BLaER1 treated with 17β-estradiol and CSF1 and Interleukin-3, amounts not matched to agents 10 nM and 100 nM (cell line): Measurements from ENCODE around the gene ICOS.
"Not testable (repeated sequence)": the region's sequence is repeated elsewhere in the genome, so short reads cannot be mapped to it uniquely, and the experiment has no call there.

Experiments
- H3K27ac ChIP-seq, 11 experiments: shearing (Covaris generic); formaldehyde crosslinking; 2 replicates each; pipeline ENCODE4 v1.8.1; 2022
- H3K27me3 ChIP-seq, 11 experiments: shearing (Covaris generic); formaldehyde crosslinking; 2 replicates each; pipeline ENCODE4 v1.8.1; 2022
- H3K36me3 ChIP-seq, 11 experiments: shearing (Covaris generic); formaldehyde crosslinking; 2 replicates each; pipeline ENCODE4 v1.8.1; 2022
- H3K4me1 ChIP-seq, 10 experiments: shearing (Covaris generic); formaldehyde crosslinking; 2 replicates each; pipeline ENCODE4 v1.8.1; 2022
- H3K4me2 ChIP-seq, 11 experiments: shearing (Covaris generic); formaldehyde crosslinking; 2 replicates each; pipeline ENCODE4 v1.8.1; 2022
- H3K4me3 ChIP-seq, 10 experiments: shearing (Covaris generic); formaldehyde crosslinking; 2 replicates each; pipeline ENCODE4 v1.8.1; 2022
- H3K9ac ChIP-seq, 11 experiments: shearing (Covaris generic); formaldehyde crosslinking; 2 replicates each; pipeline ENCODE4 v1.8.1; 2022
- H3K9me3 ChIP-seq, 11 experiments: shearing (Covaris generic); formaldehyde crosslinking; replicated peaks in 1 of 11; 2 replicates each; pipeline ENCODE4 v1.8.1; 2022
- H4K20me1 ChIP-seq, 11 experiments: shearing (Covaris generic); formaldehyde crosslinking; 2 replicates each; pipeline ENCODE4 v1.8.1; 2022
- Cebpa-rat ChIP-seq, 11 experiments: shearing (Covaris generic); IDR thresholded peaks; 2 replicates each; pipeline ENCODE4 v1.8.1; 2022

Gene ICOS

GRCh38 chr2:203973676-203974075, 37.1 kb downstream of the ICOS start:
- Histone ChIP-seq H3K9ac (no peak overlapping the region), H3K9me3 (no peaks in the 10 kb centered on the region; a peak in 1 of 22 replicates), H3K4me3 (no peak overlapping the region), H3K27ac (no peak overlapping the region), H3K36me3 (no peaks in the 10 kb centered on the region), H3K4me2 (no peak overlapping the region), H3K27me3 (no peaks in the 10 kb centered on the region), H4K20me1 (no peaks in the 10 kb centered on the region), H3K4me1 (no peaks in the 10 kb centered on the region)
- no peak for TF ChIP-seq Cebpa-rat (IDR thresholded peaks at IDR 0.05)

- Histone ChIP-seq H3K4me2 (no peak overlapping the region), H4K20me1 (no peaks in the 10 kb centered on the region), H3K27ac (no peak overlapping the region), H3K4me3 (no peak overlapping the region), H3K4me1 (no peaks in the 10 kb centered on the region), H3K36me3 (no peaks in the 10 kb centered on the region), H3K27me3 (no peaks in the 10 kb centered on the region), H3K9me3 (no peaks in the 10 kb centered on the region; a peak in 1 of 22 replicates), H3K9ac (no peak overlapping the region)
- no peak for TF ChIP-seq Cebpa-rat (IDR thresholded peaks at IDR 0.05)
Observed at GRCh38 chr2:203975912-203976311, 39.3 kb downstream of the ICOS start.

- H3K27ac ChIP-seq = no peak overlapping the region
- no peaks in the 10 kb centered on the region for H4K20me1 ChIP-seq
- H3K9ac ChIP-seq = no peak overlapping the region
- peaks cover 0 to 9% (median 0%) of the 10 kb centered on the region in 10 experiments; a peak in 6 of 20 replicates for H3K4me1 ChIP-seq
- no peak overlapping the region for H3K4me3 ChIP-seq
- H3K27me3 ChIP-seq = no peaks in the 10 kb centered on the region
- no peaks in the 10 kb centered on the region for H3K36me3 ChIP-seq
- peaks cover 0 to 17% (median 0%) of the 10 kb centered on the region in 11 experiments; a peak in 3 of 22 replicates for H3K9me3 ChIP-seq
- H3K4me2 ChIP-seq = no peak overlapping the region
- no peak for TF ChIP-seq Cebpa-rat (IDR thresholded peaks at IDR 0.05)
Observed at GRCh38 chr2:203982276-203982675, 45.7 kb downstream of the ICOS start.

GRCh38 chr2:203983064-203983715, 46.6 kb downstream of the ICOS start:
- no peak overlapping the region for H3K4me2 ChIP-seq
- H4K20me1 ChIP-seq = no peaks in the 10 kb centered on the region
- no peak overlapping the region for H3K27ac ChIP-seq
- H3K36me3 ChIP-seq = no peaks in the 10 kb centered on the region
- no peak overlapping the region for H3K4me3 ChIP-seq
- peaks cover 0 to 23% (median 0%) of the 10 kb centered on the region in 11 experiments; a peak in 3 of 22 replicates for H3K9me3 ChIP-seq
- peaks cover 0 to 18% (median 0%) of the 10 kb centered on the region in 10 experiments; a peak in 6 of 20 replicates for H3K4me1 ChIP-seq
- TF ChIP-seq Cebpa-rat (IDR thresholded peaks at IDR 0.05) = no peak
- no peak overlapping the region for H3K9ac ChIP-seq
- no peaks in the 10 kb centered on the region for H3K27me3 ChIP-seq

- peaks cover 0 to 43% (median 0%) of the 10 kb centered on the region in 11 experiments; a peak in 4 of 22 replicates for H3K9me3 ChIP-seq
- H3K36me3 ChIP-seq, H3K4me2 ChIP-seq, H3K4me3 ChIP-seq, H3K27me3 ChIP-seq, H3K9ac ChIP-seq, H4K20me1 ChIP-seq: not testable (repeated sequence)
- peaks cover 0 to 46% (median 15%) of the 10 kb centered on the region in 10 experiments; a peak in 12 of 20 replicates for H3K4me1 ChIP-seq
- peak overlapping the region in 2 of 11 experiments; percentile 9; a peak in 1 of 22 replicates for H3K27ac ChIP-seq
Observed at GRCh38 chr2:203985978-203986377, 49.4 kb downstream of the ICOS start.

GRCh38 chr2:203987959-203988358, 51.4 kb downstream of the ICOS start:
- TF ChIP-seq Cebpa-rat (IDR thresholded peaks at IDR 0.05) = no peak
- Histone ChIP-seq H3K9ac (peak overlapping the region in 3 of 11 experiments; percentile 77 to 85 (median 84); a peak in 3 of 22 replicates), H4K20me1 (no peaks in the 10 kb centered on the region), H3K4me2 (peak overlapping the region in 3 of 11 experiments; percentile 65 to 69 (median 69); a peak in 5 of 22 replicates), H3K27ac (peak overlapping the region in 5 of 11 experiments; percentile 81 to 98 (median 93); a peak in 7 of 22 replicates), H3K9me3 (peaks cover 0 to 37% (median 0%) of the 10 kb centered on the region in 11 experiments; a peak in 5 of 22 replicates), H3K36me3 (no peaks in the 10 kb centered on the region), H3K4me3 (no peak overlapping the region), H3K27me3 (no peaks in the 10 kb centered on the region), H3K4me1 (peaks cover 0 to 66% (median 17%) of the 10 kb centered on the region in 10 experiments; a peak in 12 of 20 replicates)

- no peaks in the 10 kb centered on the region for H4K20me1 ChIP-seq
- H3K27ac ChIP-seq = peak overlapping the region in 8 of 11 experiments; percentile 8 to 98 (median 86); a peak in 14 of 22 replicates
- peaks cover 0 to 73% (median 18%) of the 10 kb centered on the region in 10 experiments; a peak in 12 of 20 replicates for H3K4me1 ChIP-seq
- no peaks in the 10 kb centered on the region for H3K27me3 ChIP-seq
- TF ChIP-seq Cebpa-rat (IDR thresholded peaks at IDR 0.05) = no peak
- no peak overlapping the region for H3K4me3 ChIP-seq
- peaks cover 0 to 37% (median 0%) of the 10 kb centered on the region in 11 experiments; a peak in 5 of 22 replicates for H3K9me3 ChIP-seq
- H3K9ac ChIP-seq = peak overlapping the region in 6 of 11 experiments; percentile 32 to 85 (median 74); a peak in 9 of 22 replicates
- no peaks in the 10 kb centered on the region for H3K36me3 ChIP-seq
- peak overlapping the region in 6 of 11 experiments; percentile 36 to 69 (median 62); a peak in 11 of 22 replicates for H3K4me2 ChIP-seq
Observed at GRCh38 chr2:203988500-203989260, 52.1 kb downstream of the ICOS start.

- Histone ChIP-seq H3K27me3 (no peaks in the 10 kb centered on the region), H3K9me3 (peaks cover 0 to 37% (median 0%) of the 10 kb centered on the region in 11 experiments; a peak in 5 of 22 replicates), H3K4me1 (peaks cover 0 to 81% (median 18%) of the 10 kb centered on the region in 10 experiments; a peak in 12 of 20 replicates), H3K4me3 (no peak overlapping the region), H3K27ac (peak overlapping the region in 8 of 11 experiments; percentile 19 to 98 (median 86); a peak in 14 of 22 replicates), H3K9ac (peak overlapping the region in 6 of 11 experiments; percentile 32 to 85 (median 76); a peak in 10 of 22 replicates), H3K4me2 (peak overlapping the region in 8 of 11 experiments; percentile 3 to 81 (median 52); a peak in 12 of 22 replicates), H4K20me1 (no peaks in the 10 kb centered on the region), H3K36me3 (no peaks in the 10 kb centered on the region)
- TF ChIP-seq Cebpa-rat (IDR thresholded peaks at IDR 0.05) = peak in 1 of 11 experiments; percentile 20; a peak in 1 of 22 replicates
Observed at GRCh38 chr2:203989521-203989920, 53.0 kb downstream of the ICOS start.
